Cardiac fibroblast (primary cell): ENCODE data around the gene FAM114A1.

Experiments used
- DNase-seq, 2 donors: peaks; one replicate each; pipeline versions ENCODE4 v3.0.0 to v3.0.0-alpha.2; 2010; ENCODE audit warnings: low read depth in 2 of 2
- H3K4me3 ChIP-seq, 2 donors: replicated peaks in 1 of 2; 1 replicate in 1 of 2; 2 replicates in 1 of 2; pipeline ENCODE4 v1.5.1; 2011; ENCODE audit warnings: low read depth in 2 of 2, low read length in 2 of 2, mild to moderate bottlenecking in 2 of 2, moderate library complexity in 1 of 2
- CTCF ChIP-seq: IDR thresholded peaks from one replicate; pipeline ENCODE4 v1.5.1; 2011; ENCODE audit warnings: low read depth, mild to moderate bottlenecking, low read length, inconsistent platforms

FAM114A1 gene

GRCh38 chr4:38823766-38824165 lies 43.8 kb upstream of the FAM114A1 start:
- TF ChIP-seq CTCF, result no peak
- H3K4me3 ChIP-seq, result no peak overlapping the region
- DNase-seq, result no peak

- no peak for DNase-seq
- TF ChIP-seq CTCF, result no peak
- H3K4me3 ChIP-seq, result no peak overlapping the region
These were observed 38.4 kb upstream of the FAM114A1 start for GRCh38 chr4:38829237-38829636.

- no peak overlapping the region for H3K4me3 ChIP-seq
- no peak for TF ChIP-seq CTCF
- peak in 1 of 2 donors; percentile 10 for DNase-seq
These were observed 36.0 kb upstream of the FAM114A1 start for GRCh38 chr4:38831653-38832052.

- H3K4me3 ChIP-seq, result no peak overlapping the region
- TF ChIP-seq CTCF, result no peak
- no peak for DNase-seq
These were observed 35.4 kb upstream of the FAM114A1 start for GRCh38 chr4:38832206-38832605.

- H3K4me3 ChIP-seq, result no peak overlapping the region
- TF ChIP-seq CTCF, result peak; percentile 22
- DNase-seq, result no peak
These were observed 34.7 kb upstream of the FAM114A1 start for GRCh38 chr4:38832624-38833528.

- no peak overlapping the region for H3K4me3 ChIP-seq
- DNase-seq, result no peak
- no peak for TF ChIP-seq CTCF
These were observed 33.0 kb upstream of the FAM114A1 start for GRCh38 chr4:38834570-38834969.

- TF ChIP-seq CTCF, result no peak
- no peak for DNase-seq
- no peak overlapping the region for H3K4me3 ChIP-seq
These were observed 30.3 kb upstream of the FAM114A1 start for GRCh38 chr4:38837334-38837733.
